ENCODE data around the gene MKLN1.
"Not testable (repeated sequence)": the region's sequence is repeated elsewhere in the genome, so short reads cannot be mapped to it uniquely, and the experiment has no call there.

The MKLN1 gene

GRCh38 chr7:131327626-131328376 is at the start of gene MKLN1:
Gene MKLN1, plus strand, starts transcription at chr7:131327876. Its CDS starts 24 bp downstream, at chr7:131327900.
- peak; percentile 86 for DNase-seq

- DNase-seq: no peak
Observed at GRCh38 chr7:131279044-131279443, 48.6 kb upstream of the MKLN1 start.

- no peak for DNase-seq
Observed at GRCh38 chr7:131281266-131282048, 46.2 kb upstream of the MKLN1 start.

GRCh38 chr7:131284702-131285419 is 42.8 kb upstream of the MKLN1 start:
- DNase-seq: no peak

- DNase-seq: no peak
Observed at GRCh38 chr7:131285556-131285955, 42.1 kb upstream of the MKLN1 start.

GRCh38 chr7:131288450-131288849 is 39.2 kb upstream of the MKLN1 start:
- DNase-seq: no peak

GRCh38 chr7:131289051-131289450 is 38.6 kb upstream of the MKLN1 start:
- no peak for DNase-seq

GRCh38 chr7:131292141-131292905 is 35.4 kb upstream of the MKLN1 start:
- DNase-seq: no peak

GRCh38 chr7:131293018-131293417 is 34.7 kb upstream of the MKLN1 start:
- no peak for DNase-seq

- no peak for DNase-seq
Observed at GRCh38 chr7:131294553-131294952, 33.1 kb upstream of the MKLN1 start.

- DNase-seq: no peak
Observed at GRCh38 chr7:131298608-131298992, 29.1 kb upstream of the MKLN1 start.

- DNase-seq: no peak
Observed at GRCh38 chr7:131299074-131299473, 28.6 kb upstream of the MKLN1 start.

GRCh38 chr7:131300078-131300477 is 27.6 kb upstream of the MKLN1 start:
- no peak for DNase-seq

- no peak for DNase-seq
Observed at GRCh38 chr7:131300572-131301466, 26.9 kb upstream of the MKLN1 start.

GRCh38 chr7:131302446-131302845 is 25.2 kb upstream of the MKLN1 start:
- no peak for DNase-seq

GRCh38 chr7:131302876-131303707 is 24.6 kb upstream of the MKLN1 start:
- peak; percentile 36 for DNase-seq

- DNase-seq: no peak
Observed at GRCh38 chr7:131305152-131305551, 22.5 kb upstream of the MKLN1 start.

- DNase-seq: not testable (repeated sequence)
Observed at GRCh38 chr7:131306041-131306440, 21.6 kb upstream of the MKLN1 start.

GRCh38 chr7:131306777-131307176 is 20.9 kb upstream of the MKLN1 start:
- DNase-seq: no peak

GRCh38 chr7:131307627-131308026 is 20.0 kb upstream of the MKLN1 start:
- no peak for DNase-seq

- no peak for DNase-seq
Observed at GRCh38 chr7:131312838-131313237, 14.8 kb upstream of the MKLN1 start.

Measured in activated gamma-delta T cell treated with Interleukin-2 at 50 U/mL for 16 hours (primary cell).